Stomach smooth muscle (tissue), 2 donors: ENCODE measurements around the gene PCDHB6.
"Not testable (repeated sequence)": the region's sequence is repeated elsewhere in the genome, so short reads cannot be mapped to it uniquely, and the experiment has no call there.

Source experiments
- H3K27ac ChIP-seq: one replicate; pipeline ENCODE4 v1.7.0; 2013; ENCODE audit warnings: mild to moderate bottlenecking, low read length, inconsistent platforms
- H3K27me3 ChIP-seq, 2 donors: one replicate each; pipeline ENCODE4 v1.7.0; 2013; ENCODE audit warnings: low read length in 2 of 2; ENCODE audit not compliant: insufficient read depth in 2 of 2, control insufficient read depth in 1 of 2
- H3K36me3 ChIP-seq, 2 donors: one replicate each; pipeline ENCODE4 v1.7.0; 2013; ENCODE audit warnings: low read length in 2 of 2; ENCODE audit not compliant: control insufficient read depth in 2 of 2, insufficient read depth in 2 of 2
- H3K4me1 ChIP-seq: one replicate; pipeline ENCODE4 v1.7.0; 2013; ENCODE audit warnings: low read length; ENCODE audit not compliant: control insufficient read depth, insufficient read depth
- H3K4me3 ChIP-seq, 2 donors: one replicate each; pipeline ENCODE4 v1.7.0; 2013; ENCODE audit warnings: low read length in 2 of 2
- H3K9ac ChIP-seq, 2 donors: one replicate each; pipeline ENCODE4 v1.7.0; 2013; ENCODE audit warnings: low read length in 2 of 2, mild to moderate bottlenecking in 1 of 2
- H3K9me3 ChIP-seq, 2 donors: one replicate each; pipeline ENCODE4 v1.7.0; 2013; ENCODE audit warnings: low read length in 2 of 2; ENCODE audit not compliant: control insufficient read depth in 2 of 2
- donor health status: healthy.
- donor health status: Pancreatic carcinoma.

PCDHB6 gene

GRCh38 chr5:141184117-141184855, 34.4 kb downstream of the PCDHB6 start:
- H3K4me3 ChIP-seq, H3K9ac ChIP-seq, H3K27ac ChIP-seq, H3K4me1 ChIP-seq, H3K36me3 ChIP-seq: not testable (repeated sequence)
- Histone ChIP-seq H3K27me3 (peaks cover 0 to 12% of the 10 kb centered on the region in 2 donors), H3K9me3 (peaks cover 22 to 32% of the 10 kb centered on the region in 2 donors)

- peaks cover 0 to 3% of the 10 kb centered on the region in 2 donors for H3K36me3 ChIP-seq
- no peak within 1 kb of the TSS for H3K9ac ChIP-seq
- H3K9me3 ChIP-seq = peaks cover 21 to 38% of the 10 kb centered on the region in 2 donors
- H3K4me1 ChIP-seq = no peaks in the 10 kb centered on the region
- H3K27ac ChIP-seq = no peak within 1 kb of the TSS
- peak within 1 kb of the TSS in 1 of 2 donors; percentile 38 for H3K4me3 ChIP-seq
- H3K27me3 ChIP-seq = peaks cover 0 to 11% of the 10 kb centered on the region in 2 donors
Observed at GRCh38 chr5:141186897-141187512, 37.1 kb downstream of the PCDHB6 start, which contains the start of gene PCDHB9. TSS of gene PCDHB9 (plus strand) at chr5:141187161. CDS start at chr5:141187319, 158 bp downstream.

- not testable (repeated sequence) for H3K4me1 ChIP-seq, H3K4me3 ChIP-seq
- peaks cover 16 to 32% of the 10 kb centered on the region in 2 donors for H3K9me3 ChIP-seq
Observed at GRCh38 chr5:141188682-141189081, 38.8 kb downstream of the PCDHB6 start.

GRCh38 chr5:141189131-141189530, 39.3 kb downstream of the PCDHB6 start:
- not testable (repeated sequence) for H3K4me3 ChIP-seq, H3K27me3 ChIP-seq, H3K9ac ChIP-seq, H3K4me1 ChIP-seq, H3K27ac ChIP-seq, H3K36me3 ChIP-seq
- H3K9me3 ChIP-seq = peaks cover 15 to 31% of the 10 kb centered on the region in 2 donors

More at GRCh38 chr5:141188682-141189081, 38.8 kb downstream of the PCDHB6 start:
- not testable (repeated sequence) for H3K36me3 ChIP-seq, H3K9ac ChIP-seq, H3K27me3 ChIP-seq, H3K27ac ChIP-seq

GRCh38 chr5:141192110-141192725, 42.4 kb downstream of the PCDHB6 start, which contains the start of gene PCDHB10:
TSS of gene PCDHB10 (plus strand) at chr5:141192353. CDS start at chr5:141192553, 200 bp downstream.
- peak within 1 kb of the TSS; percentile 41 to 68 for H3K4me3 ChIP-seq
- peaks cover 2 to 5% of the 10 kb centered on the region in 2 donors for H3K27me3 ChIP-seq
- H3K36me3 ChIP-seq = no peaks in the 10 kb centered on the region
- no peak within 1 kb of the TSS for H3K9ac ChIP-seq
- H3K4me1 ChIP-seq = no peaks in the 10 kb centered on the region
- no peak within 1 kb of the TSS for H3K27ac ChIP-seq
- H3K9me3 ChIP-seq = peaks cover 3 to 28% of the 10 kb centered on the region in 2 donors

GRCh38 chr5:141194332-141194731, 44.5 kb downstream of the PCDHB6 start:
- H3K4me3 ChIP-seq, H3K36me3 ChIP-seq, H3K27me3 ChIP-seq, H3K27ac ChIP-seq, H3K9ac ChIP-seq, H3K4me1 ChIP-seq: not testable (repeated sequence)
- H3K9me3 ChIP-seq = peaks cover 11 to 28% of the 10 kb centered on the region in 2 donors

- peaks cover 18 to 38% of the 10 kb centered on the region in 2 donors for H3K9me3 ChIP-seq
- no peaks in the 10 kb centered on the region for H3K4me1 ChIP-seq
- no peak overlapping the region for H3K4me3 ChIP-seq
- no peak overlapping the region for H3K9ac ChIP-seq
- H3K36me3 ChIP-seq = no peaks in the 10 kb centered on the region
- H3K27ac ChIP-seq = no peak overlapping the region
- peaks cover 0 to 2% of the 10 kb centered on the region in 2 donors for H3K27me3 ChIP-seq
Observed at GRCh38 chr5:141196363-141196762, 46.5 kb downstream of the PCDHB6 start.

GRCh38 chr5:141199359-141200235, 49.7 kb downstream of the PCDHB6 start, which contains the start of gene PCDHB11:
TSS of gene PCDHB11 (plus strand) at chr5:141199627. CDS start at chr5:141199775, 148 bp downstream.
- H3K4me3 ChIP-seq = peak within 1 kb of the TSS; percentile 9 to 58
- H3K27me3 ChIP-seq = no peaks in the 10 kb centered on the region
- no peaks in the 10 kb centered on the region for H3K36me3 ChIP-seq
- H3K4me1 ChIP-seq = no peaks in the 10 kb centered on the region
- H3K9ac ChIP-seq = peak within 1 kb of the TSS in 1 of 2 donors; percentile 21
- H3K27ac ChIP-seq = no peak within 1 kb of the TSS
- H3K9me3 ChIP-seq = peaks cover 14 to 42% of the 10 kb centered on the region in 2 donors

GRCh38 chr5:141201126-141201525, 51.3 kb downstream of the PCDHB6 start:
- not testable (repeated sequence) for H3K27me3 ChIP-seq, H3K27ac ChIP-seq, H3K4me1 ChIP-seq, H3K9ac ChIP-seq, H3K36me3 ChIP-seq, H3K4me3 ChIP-seq
- peaks cover 14 to 41% of the 10 kb centered on the region in 2 donors for H3K9me3 ChIP-seq

- not testable (repeated sequence) for H3K9ac ChIP-seq, H3K4me3 ChIP-seq, H3K36me3 ChIP-seq, H3K4me1 ChIP-seq, H3K27me3 ChIP-seq, H3K27ac ChIP-seq
- peaks cover 14 to 36% of the 10 kb centered on the region in 2 donors for H3K9me3 ChIP-seq
Observed at GRCh38 chr5:141201646-141202045, 51.8 kb downstream of the PCDHB6 start.
